DMS153 treated with DMSO at 0.1 percent for 48 hours (cell line): Measurements from ENCODE around the gene CIAO2B.

Experiments used
- DNase-seq: peaks from one replicate; lab custom pipeline; 2025; ENCODE audit not compliant: unreplicated experiment; lab: John Stamatoyannopoulos, UW

The CIAO2B gene

GRCh38 chr16:66890799-66891198, 43.4 kb downstream of the CIAO2B start:
- no peak for DNase-seq

GRCh38 chr16:66889622-66890021, 44.6 kb downstream of the CIAO2B start:
- no peak for DNase-seq

GRCh38 chr16:66888647-66889615, 45.3 kb downstream of the CIAO2B start:
- DNase-seq, result no peak

- no peak for DNase-seq
Observed at GRCh38 chr16:66886914-66887313, 47.3 kb downstream of the CIAO2B start.

GRCh38 chr16:66886321-66886720, 47.9 kb downstream of the CIAO2B start:
- DNase-seq, result no peak

- DNase-seq, result no peak
Observed at GRCh38 chr16:66885491-66885890, 48.7 kb downstream of the CIAO2B start.

GRCh38 chr16:66882702-66883101, 51.5 kb downstream of the CIAO2B start:
- no peak for DNase-seq
